ENCODE measurements around the gene TANC1. TPM values are rescaled to one million over a fixed set of nuclear protein-coding genes. Genes with fewer than 3 reads are reported as not detected.

The TANC1 gene
- total RNA-seq, 4 donors from 2014 or later = 20.6 to 64.8 (median 31.5) TPM

GRCh38 chr2:159035790-159036411 is 67.5 kb downstream of the TANC1 start:
- TF ChIP-seq, protein P1, sequence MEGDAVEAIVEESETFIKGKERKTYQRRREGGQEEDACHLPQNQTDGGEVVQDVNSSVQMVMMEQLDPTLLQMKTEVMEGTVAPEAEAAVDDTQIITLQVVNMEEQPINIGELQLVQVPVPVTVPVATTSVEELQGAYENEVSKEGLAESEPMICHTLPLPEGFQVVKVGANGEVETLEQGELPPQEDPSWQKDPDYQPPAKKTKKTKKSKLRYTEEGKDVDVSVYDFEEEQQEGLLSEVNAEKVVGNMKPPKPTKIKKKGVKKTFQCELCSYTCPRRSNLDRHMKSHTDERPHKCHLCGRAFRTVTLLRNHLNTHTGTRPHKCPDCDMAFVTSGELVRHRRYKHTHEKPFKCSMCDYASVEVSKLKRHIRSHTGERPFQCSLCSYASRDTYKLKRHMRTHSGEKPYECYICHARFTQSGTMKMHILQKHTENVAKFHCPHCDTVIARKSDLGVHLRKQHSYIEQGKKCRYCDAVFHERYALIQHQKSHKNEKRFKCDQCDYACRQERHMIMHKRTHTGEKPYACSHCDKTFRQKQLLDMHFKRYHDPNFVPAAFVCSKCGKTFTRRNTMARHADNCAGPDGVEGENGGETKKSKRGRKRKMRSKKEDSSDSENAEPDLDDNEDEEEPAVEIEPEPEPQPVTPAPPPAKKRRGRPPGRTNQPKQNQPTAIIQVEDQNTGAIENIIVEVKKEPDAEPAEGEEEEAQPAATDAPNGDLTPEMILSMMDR (IDR thresholded peaks at IDR 0.05; ENCODE audit: low read depth) = no peak

DNA sequence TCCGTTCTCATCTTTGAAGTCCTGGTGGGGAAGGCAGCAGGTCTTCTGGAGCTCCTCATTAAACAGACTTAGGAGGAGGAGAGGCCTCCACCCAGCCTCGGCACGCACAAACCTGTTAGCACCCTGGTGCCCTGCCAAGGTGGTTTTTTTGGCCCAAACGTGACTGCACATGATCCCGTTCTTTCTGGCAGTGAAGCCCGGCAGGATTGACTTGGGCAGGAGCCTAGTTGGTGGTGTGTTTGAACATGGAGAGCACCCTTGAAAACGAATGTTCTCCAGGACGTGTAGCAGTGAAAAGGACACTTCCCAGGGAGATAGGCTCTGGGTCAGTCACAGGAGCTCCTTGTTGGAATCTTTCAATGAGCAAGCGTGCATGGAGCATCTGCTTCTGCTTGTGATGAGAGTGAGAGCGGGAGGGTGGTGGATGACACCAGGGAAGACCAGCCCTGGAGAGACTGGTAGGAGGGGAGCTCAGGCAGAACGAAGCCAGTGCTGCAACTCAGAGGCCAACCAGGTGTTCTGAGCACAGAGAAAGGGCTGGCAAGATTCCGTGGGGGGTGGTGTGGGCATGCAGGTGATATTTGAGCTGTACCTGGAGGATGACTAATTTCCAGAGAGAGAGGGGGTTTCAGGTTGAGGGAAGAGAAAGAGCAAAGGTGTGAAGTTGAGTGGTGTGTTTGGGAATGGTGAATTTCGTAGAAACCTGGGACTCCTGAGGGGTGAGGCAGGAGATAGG is 73.8 kb downstream of the TANC1 start:
- TF ChIP-seq, protein P1 (IDR thresholded peaks at IDR 0.05; ENCODE audit: low read depth) = no peak

GRCh38 chr2:159043710-159044109 is 75.3 kb downstream of the TANC1 start:
- TF ChIP-seq, protein P1 (IDR thresholded peaks at IDR 0.05; ENCODE audit: low read depth) = no peak

DNA sequence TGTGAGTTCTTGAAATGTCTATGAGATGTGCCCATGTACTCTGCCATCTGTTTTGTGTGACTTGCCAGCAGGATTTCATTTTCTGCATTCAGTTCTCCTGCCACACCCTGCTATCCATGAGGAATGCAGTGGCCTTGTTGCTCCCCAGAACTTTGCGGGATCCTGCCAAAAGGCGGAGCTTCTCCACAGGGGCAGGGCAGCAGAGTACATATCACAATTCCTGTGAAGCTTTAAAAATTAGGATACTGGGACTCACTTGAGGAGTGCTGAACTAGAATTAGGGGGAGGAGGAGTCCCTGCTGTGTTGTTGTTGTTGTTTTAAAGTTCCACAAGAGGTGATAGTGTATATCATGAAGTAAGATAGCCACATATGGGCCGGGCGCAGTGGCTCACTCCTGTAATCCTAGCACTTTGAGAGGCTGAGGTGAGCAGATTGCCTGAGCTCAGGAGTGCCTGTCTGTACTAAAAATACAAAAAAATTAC is 76.4 kb downstream of the TANC1 start:
- TF ChIP-seq, protein P1 (IDR thresholded peaks at IDR 0.05; ENCODE audit: low read depth) = no peak

DNA sequence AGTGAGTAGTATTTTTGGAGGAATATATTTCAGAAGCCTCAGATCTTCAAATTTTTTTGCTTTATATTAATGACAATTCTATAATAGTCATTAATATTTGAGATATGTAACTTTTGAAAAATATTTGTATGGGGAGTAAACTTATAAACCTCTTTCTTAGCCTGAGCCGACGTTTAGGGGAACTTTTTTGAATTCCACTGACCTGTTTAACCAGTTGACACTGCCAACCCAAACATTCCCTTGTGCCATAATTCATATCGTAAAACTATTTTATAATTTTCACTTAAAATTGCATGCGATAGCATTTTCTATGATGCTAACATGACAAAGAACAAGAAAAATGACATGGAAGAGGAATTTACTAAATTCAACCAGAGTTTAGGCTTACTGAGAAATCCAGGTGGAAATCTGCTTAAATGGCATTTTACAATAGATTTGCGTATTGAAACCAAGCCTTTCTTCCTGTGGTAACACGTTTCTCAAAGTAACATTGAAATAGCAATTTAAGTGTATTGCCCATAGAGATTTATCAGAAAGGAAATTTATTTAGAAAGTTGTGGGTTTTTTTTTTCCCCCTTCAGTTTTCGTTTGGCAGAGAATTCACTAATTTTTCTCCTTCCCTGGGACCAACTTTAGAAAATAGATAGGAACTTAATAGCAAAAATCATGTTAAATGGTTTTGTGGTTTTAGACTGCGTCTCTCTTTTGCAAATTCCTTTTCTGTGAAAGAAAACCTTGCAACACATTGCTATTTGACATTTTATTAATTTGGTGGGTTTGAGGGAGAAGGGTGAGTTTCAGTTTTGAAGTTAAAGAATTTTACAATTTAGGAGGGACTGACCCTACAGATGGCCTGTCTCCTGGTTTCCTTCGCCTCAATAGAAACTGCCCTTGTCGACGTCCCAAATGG is 77.4 kb downstream of the TANC1 start:
- TF ChIP-seq, protein P1 (IDR thresholded peaks at IDR 0.05; ENCODE audit: low read depth) = no peak

DNA sequence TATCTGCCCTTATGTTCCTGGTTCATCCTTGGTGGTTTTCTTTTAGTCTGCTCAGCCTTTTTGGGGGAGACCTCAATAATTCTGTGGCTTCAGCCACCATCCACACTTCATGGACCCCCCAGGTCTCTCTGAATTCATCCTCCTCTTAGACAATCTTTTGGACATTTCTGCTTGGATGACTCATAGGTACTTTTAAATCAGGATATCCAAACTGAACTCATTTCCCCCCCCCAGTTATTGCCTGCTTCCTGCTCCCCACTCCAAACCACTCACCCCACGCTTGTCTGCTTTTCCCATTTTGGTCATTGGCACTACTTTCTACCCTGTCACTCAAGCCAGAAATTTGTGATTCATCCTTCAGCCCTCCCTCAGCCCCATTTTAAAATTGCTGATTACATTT is 78.5 kb downstream of the TANC1 start:
- TF ChIP-seq, protein P1 (IDR thresholded peaks at IDR 0.05; ENCODE audit: low read depth) = no peak

Measured in subcutaneous adipose tissue (tissue), 4 donors.